Measurements from ENCODE around the gene PALB2. TPM values are rescaled to one million over a fixed set of nuclear protein-coding genes. Genes with fewer than 3 reads are reported as not detected.

Gene PALB2
- total and polyA plus RNA-seq, 10 of the 15 experiments (the other 5 are each of a cell fraction or from before 2014, with no cell fraction given), result 9.2 to 24.6 (median 17.6) TPM

DNA sequence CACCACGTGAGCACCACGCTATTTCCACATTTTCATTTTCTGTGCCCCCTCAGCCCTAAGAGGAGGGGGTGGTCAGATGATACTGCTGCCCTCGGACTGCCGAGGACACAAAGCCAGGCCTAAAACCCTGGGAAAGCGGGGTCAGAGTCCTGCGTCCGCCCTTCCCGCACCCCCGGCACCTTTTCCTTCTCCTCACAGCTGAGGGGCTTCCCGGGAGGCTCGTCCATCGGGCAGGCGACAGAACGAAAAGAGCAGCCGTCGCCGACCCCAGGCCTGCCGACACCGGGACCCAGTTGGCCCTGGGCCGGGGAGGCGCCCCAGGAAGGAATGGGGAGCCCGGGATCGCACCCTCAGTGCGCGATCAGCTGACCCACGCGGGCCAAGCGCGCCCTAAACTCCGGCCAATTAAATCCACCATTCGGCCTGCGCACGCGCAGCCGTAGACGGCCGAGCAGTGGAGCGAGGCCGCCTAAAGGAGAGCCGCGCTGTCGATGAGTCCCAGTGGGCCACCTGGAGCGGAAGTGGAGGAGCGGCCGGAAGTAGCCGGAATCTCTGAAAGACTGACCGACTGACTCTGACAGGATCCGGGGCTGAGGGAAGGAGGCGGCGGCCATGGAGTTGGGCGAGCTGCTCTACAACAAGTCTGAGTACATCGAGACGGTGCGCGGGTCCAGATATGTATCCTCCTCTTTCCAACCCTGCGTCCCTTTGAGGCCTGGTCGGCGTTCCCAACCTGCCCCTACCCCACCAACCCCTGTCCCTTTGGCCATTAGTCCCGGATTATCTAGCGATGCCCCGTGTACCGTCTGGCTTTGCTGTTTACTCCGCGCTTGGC is at the start of gene PALB2, which contains the start of gene DCTN5 (continued):
- TF ChIP-seq SREBF2 (IDR thresholded peaks at IDR 0.05; ENCODE audit: low read length) (0 out of 2 replicates have a peak, but pooled peaks have one; percentile 28), IKZF2 (IDR thresholded peaks at IDR 0.05) (no peak; a peak in 2 of 4 replicates), YY1 (IDR thresholded peaks at IDR 0.05; ENCODE audit: low read depth, low read length) (peak; percentile 93), ZNF384 (IDR thresholded peaks at IDR 0.05; ENCODE audit: borderline replicate concordance, low read depth, low read length) (no peak), ZBED1 (IDR thresholded peaks at IDR 0.05; ENCODE audit: borderline replicate concordance) (no peak), MEF2A (IDR thresholded peaks at IDR 0.05; ENCODE audit: insufficient read depth, low read depth, low read length) (no peak; the same call in 1 of the 2 replicates), MYB (IDR thresholded peaks at IDR 0.05; ENCODE audit: borderline replicate concordance, low read depth, low read length) (0 out of 2 replicates have a peak, but pooled peaks have one; percentile 30), RBBP5 (conservative IDR thresholded peaks at IDR 0.05) (no peak), GATAD2B (conservative IDR thresholded peaks at IDR 0.05; ENCODE audit: low read depth) (peak; percentile 74), CHD4 (IDR thresholded peaks at IDR 0.05) (no peak), YBX1 (IDR thresholded peaks at IDR 0.05) (no peak), MTA3 (IDR thresholded peaks at IDR 0.05; ENCODE audit: borderline replicate concordance, low read length) (no peak), ATF7 (IDR thresholded peaks at IDR 0.05; ENCODE audit: low read depth) (0 out of 2 replicates have a peak, but pooled peaks have one; percentile 15)
- TF ChIP-seq, protein P1, sequence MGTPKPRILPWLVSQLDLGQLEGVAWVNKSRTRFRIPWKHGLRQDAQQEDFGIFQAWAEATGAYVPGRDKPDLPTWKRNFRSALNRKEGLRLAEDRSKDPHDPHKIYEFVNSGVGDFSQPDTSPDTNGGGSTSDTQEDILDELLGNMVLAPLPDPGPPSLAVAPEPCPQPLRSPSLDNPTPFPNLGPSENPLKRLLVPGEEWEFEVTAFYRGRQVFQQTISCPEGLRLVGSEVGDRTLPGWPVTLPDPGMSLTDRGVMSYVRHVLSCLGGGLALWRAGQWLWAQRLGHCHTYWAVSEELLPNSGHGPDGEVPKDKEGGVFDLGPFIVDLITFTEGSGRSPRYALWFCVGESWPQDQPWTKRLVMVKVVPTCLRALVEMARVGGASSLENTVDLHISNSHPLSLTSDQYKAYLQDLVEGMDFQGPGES (IDR thresholded peaks at IDR 0.05), result peak; percentile 67; the same call in 1 of the 2 replicates
- TF ChIP-seq, protein P2, sequence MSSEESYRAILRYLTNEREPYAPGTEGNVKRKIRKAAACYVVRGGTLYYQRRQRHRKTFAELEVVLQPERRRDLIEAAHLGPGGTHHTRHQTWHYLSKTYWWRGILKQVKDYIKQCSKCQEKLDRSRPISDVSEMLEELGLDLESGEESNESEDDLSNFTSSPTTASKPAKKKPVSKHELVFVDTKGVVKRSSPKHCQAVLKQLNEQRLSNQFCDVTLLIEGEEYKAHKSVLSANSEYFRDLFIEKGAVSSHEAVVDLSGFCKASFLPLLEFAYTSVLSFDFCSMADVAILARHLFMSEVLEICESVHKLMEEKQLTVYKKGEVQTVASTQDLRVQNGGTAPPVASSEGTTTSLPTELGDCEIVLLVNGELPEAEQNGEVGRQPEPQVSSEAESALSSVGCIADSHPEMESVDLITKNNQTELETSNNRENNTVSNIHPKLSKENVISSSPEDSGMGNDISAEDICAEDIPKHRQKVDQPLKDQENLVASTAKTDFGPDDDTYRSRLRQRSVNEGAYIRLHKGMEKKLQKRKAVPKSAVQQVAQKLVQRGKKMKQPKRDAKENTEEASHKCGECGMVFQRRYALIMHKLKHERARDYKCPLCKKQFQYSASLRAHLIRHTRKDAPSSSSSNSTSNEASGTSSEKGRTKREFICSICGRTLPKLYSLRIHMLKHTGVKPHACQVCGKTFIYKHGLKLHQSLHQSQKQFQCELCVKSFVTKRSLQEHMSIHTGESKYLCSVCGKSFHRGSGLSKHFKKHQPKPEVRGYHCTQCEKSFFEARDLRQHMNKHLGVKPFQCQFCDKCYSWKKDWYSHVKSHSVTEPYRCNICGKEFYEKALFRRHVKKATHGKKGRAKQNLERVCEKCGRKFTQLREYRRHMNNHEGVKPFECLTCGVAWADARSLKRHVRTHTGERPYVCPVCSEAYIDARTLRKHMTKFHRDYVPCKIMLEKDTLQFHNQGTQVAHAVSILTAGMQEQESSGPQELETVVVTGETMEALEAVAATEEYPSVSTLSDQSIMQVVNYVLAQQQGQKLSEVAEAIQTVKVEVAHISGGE (CRISPR knock-in tag; IDR thresholded peaks at IDR 0.05), result peak; percentile 61
- TF ChIP-seq, protein P3, sequence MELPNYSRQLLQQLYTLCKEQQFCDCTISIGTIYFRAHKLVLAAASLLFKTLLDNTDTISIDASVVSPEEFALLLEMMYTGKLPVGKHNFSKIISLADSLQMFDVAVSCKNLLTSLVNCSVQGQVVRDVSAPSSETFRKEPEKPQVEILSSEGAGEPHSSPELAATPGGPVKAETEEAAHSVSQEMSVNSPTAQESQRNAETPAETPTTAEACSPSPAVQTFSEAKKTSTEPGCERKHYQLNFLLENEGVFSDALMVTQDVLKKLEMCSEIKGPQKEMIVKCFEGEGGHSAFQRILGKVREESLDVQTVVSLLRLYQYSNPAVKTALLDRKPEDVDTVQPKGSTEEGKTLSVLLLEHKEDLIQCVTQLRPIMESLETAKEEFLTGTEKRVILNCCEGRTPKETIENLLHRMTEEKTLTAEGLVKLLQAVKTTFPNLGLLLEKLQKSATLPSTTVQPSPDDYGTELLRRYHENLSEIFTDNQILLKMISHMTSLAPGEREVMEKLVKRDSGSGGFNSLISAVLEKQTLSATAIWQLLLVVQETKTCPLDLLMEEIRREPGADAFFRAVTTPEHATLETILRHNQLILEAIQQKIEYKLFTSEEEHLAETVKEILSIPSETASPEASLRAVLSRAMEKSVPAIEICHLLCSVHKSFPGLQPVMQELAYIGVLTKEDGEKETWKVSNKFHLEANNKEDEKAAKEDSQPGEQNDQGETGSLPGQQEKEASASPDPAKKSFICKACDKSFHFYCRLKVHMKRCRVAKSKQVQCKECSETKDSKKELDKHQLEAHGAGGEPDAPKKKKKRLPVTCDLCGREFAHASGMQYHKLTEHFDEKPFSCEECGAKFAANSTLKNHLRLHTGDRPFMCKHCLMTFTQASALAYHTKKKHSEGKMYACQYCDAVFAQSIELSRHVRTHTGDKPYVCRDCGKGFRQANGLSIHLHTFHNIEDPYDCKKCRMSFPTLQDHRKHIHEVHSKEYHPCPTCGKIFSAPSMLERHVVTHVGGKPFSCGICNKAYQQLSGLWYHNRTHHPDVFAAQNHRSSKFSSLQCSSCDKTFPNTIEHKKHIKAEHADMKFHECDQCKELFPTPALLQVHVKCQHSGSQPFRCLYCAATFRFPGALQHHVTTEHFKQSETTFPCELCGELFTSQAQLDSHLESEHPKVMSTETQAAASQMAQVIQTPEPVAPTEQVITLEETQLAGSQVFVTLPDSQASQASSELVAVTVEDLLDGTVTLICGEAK (IDR thresholded peaks at IDR 0.05; ENCODE audit: borderline replicate concordance), result peak; percentile 94
- TF ChIP-seq, protein P4, sequence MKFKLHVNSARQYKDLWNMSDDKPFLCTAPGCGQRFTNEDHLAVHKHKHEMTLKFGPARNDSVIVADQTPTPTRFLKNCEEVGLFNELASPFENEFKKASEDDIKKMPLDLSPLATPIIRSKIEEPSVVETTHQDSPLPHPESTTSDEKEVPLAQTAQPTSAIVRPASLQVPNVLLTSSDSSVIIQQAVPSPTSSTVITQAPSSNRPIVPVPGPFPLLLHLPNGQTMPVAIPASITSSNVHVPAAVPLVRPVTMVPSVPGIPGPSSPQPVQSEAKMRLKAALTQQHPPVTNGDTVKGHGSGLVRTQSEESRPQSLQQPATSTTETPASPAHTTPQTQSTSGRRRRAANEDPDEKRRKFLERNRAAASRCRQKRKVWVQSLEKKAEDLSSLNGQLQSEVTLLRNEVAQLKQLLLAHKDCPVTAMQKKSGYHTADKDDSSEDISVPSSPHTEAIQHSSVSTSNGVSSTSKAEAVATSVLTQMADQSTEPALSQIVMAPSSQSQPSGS (IDR thresholded peaks at IDR 0.05; ENCODE audit: low read length), result no peak
- TF ChIP-seq, protein P5, sequence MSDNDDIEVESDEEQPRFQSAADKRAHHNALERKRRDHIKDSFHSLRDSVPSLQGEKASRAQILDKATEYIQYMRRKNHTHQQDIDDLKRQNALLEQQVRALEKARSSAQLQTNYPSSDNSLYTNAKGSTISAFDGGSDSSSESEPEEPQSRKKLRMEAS (IDR thresholded peaks at IDR 0.05; ENCODE audit: low read depth, low read length), result peak; percentile 92
